Muscle of back (tissue), 13 donors: ENCODE results near the gene OR4D9. TPM values are rescaled to one million over a fixed set of nuclear protein-coding genes. Genes with fewer than 3 reads are reported as not detected.
"Not testable (repeated sequence)": the region's sequence is repeated elsewhere in the genome, so short reads cannot be mapped to it uniquely, and the experiment has no call there.

Experiments
- DNase-seq, 3 donors: peaks; one replicate each; pipeline versions ENCODE4 v3.0.0 to v3.0.0-alpha.2; 2013
- long read RNA-seq, 9 donors: transcript quantifications; one replicate each; lab custom pipeline, GENCODE V29; 2026
- polyA plus RNA-seq, 10 donors: library from polyadenylated mRNA; unstranded; fragments of 120-200 nt; gene quantifications; one replicate each; pipeline ENCODE4 v1.2.1, GENCODE V29; 2013; ENCODE audit not compliant: insufficient read length in 10 of 10

Gene OR4D9
- polyA plus RNA-seq, result under 1 TPM in 4 of 10 donors, not detected in 6; 0.03 to 0.05 (median 0.03) TPM
- long read RNA-seq, donor 1, result 0 reads
- long read RNA-seq, donor 2, result 0 reads
- long read RNA-seq, donor 3, result 0 reads
- long read RNA-seq, donor 4, result 0 reads
- long read RNA-seq, donor 5, result 0 reads
- long read RNA-seq, donor 6, result 0 reads
- long read RNA-seq, donor 7, result 0 reads
- long read RNA-seq, donor 8, result 0 reads
- long read RNA-seq, donor 9, partial matches to known transcripts, result 0 of 1 reads
- long read RNA-seq, donor 9, other reads (novel, unspliced or antisense), result 0 of 1 reads

GRCh38 chr11:59510941-59511589 is at the start of gene OR4D9:
OR4D9 (plus strand) TSS chr11:59511539; CDS start chr11:59514913, 3,374 bp downstream.
- peak; percentile 1 to 19 (median 4) for DNase-seq

GRCh38 chr11:59463190-59463641 is 48.1 kb upstream of the OR4D9 start:
- peak; percentile 52 to 78 (median 71) for DNase-seq

- no peak for DNase-seq
Observed at GRCh38 chr11:59473015-59473414, 38.3 kb upstream of the OR4D9 start, which contains the start of gene OR4D10. OR4D10 (plus strand) TSS chr11:59473315; CDS start chr11:59477430, 4,115 bp downstream.

GRCh38 chr11:59475176-59475575 is 36.2 kb upstream of the OR4D9 start:
- no peak for DNase-seq

GRCh38 chr11:59479906-59480305 is 31.4 kb upstream of the OR4D9 start:
- DNase-seq, result no peak

- no peak for DNase-seq
Observed at GRCh38 chr11:59480359-59480758, 31.0 kb upstream of the OR4D9 start.

GRCh38 chr11:59501931-59502330 is 9.4 kb upstream of the OR4D9 start:
- no peak for DNase-seq

- DNase-seq, result no peak
Observed at GRCh38 chr11:59503276-59503675, 8.1 kb upstream of the OR4D9 start, which contains the start of gene OR4D11. OR4D11 (plus strand) TSS chr11:59503576; CDS start chr11:59503576, 0 bp downstream.

- DNase-seq, result no peak
Observed at GRCh38 chr11:59511675-59512074, 336 bp downstream of the OR4D9 start.

- DNase-seq, result not testable (repeated sequence)
Observed at GRCh38 chr11:59520139-59520538, 8.8 kb downstream of the OR4D9 start.

- no peak for DNase-seq
Observed at GRCh38 chr11:59520741-59521140, 9.4 kb downstream of the OR4D9 start.

GRCh38 chr11:59523541-59523940 is 12.2 kb downstream of the OR4D9 start:
- no peak for DNase-seq

- DNase-seq, result no peak
Observed at GRCh38 chr11:59528711-59529110, 17.4 kb downstream of the OR4D9 start.

- DNase-seq, result no peak
Observed at GRCh38 chr11:59532620-59533019, 21.3 kb downstream of the OR4D9 start.

- DNase-seq, result no peak
Observed at GRCh38 chr11:59534676-59535075, 23.3 kb downstream of the OR4D9 start.

- DNase-seq, result peak in 1 of 3 donors; percentile 22
Observed at GRCh38 chr11:59542142-59542810, 30.9 kb downstream of the OR4D9 start.

GRCh38 chr11:59543713-59544112 is 32.4 kb downstream of the OR4D9 start:
- not testable (repeated sequence) for DNase-seq

GRCh38 chr11:59544869-59545178 is 33.5 kb downstream of the OR4D9 start:
- no peak for DNase-seq

- no peak for DNase-seq
Observed at GRCh38 chr11:59545179-59546020, 34.1 kb downstream of the OR4D9 start.

- not testable (repeated sequence) for DNase-seq
Observed at GRCh38 chr11:59547605-59548308, 36.4 kb downstream of the OR4D9 start.

GRCh38 chr11:59548309-59548656 is 36.9 kb downstream of the OR4D9 start:
- no peak for DNase-seq
